Astrocyte (in vitro differentiated cells and primary cell): ENCODE results near the gene OXCT1. TPM values are rescaled to one million over a fixed set of nuclear protein-coding genes. Genes with fewer than 3 reads are reported as not detected.

ENCODE experiments used
- DNase-seq: peaks from one replicate; pipeline ENCODE4 v3.0.0-alpha.2; 2010; ENCODE audit warnings: low read depth
- FAIRE-seq: peaks from 2 replicates; lab custom pipeline; 2011; peaks lifted over from hg19 to GRCh38; lab: Jason Lieb, UNC
- H2AFZ ChIP-seq: 2 replicates; pipeline ENCODE4 v1.6.0; 2012; ENCODE audit warnings: low read depth, low read length, inconsistent platforms
- H3K27ac ChIP-seq: 2 replicates; pipeline ENCODE4 v1.5.1; 2011; ENCODE audit warnings: low read depth, low read length, inconsistent platforms
- H3K27me3 ChIP-seq: 2 replicates; pipeline ENCODE4 v1.6.0; 2011; ENCODE audit warnings: low read length, inconsistent platforms; ENCODE audit not compliant: insufficient read depth
- H3K36me3 ChIP-seq: 2 replicates; pipeline ENCODE4 v1.5.1; 2011; ENCODE audit warnings: low read length, inconsistent platforms; ENCODE audit not compliant: insufficient read depth
- H3K4me1 ChIP-seq: 2 replicates; pipeline ENCODE4 v1.5.1; 2011; ENCODE audit warnings: low read length, inconsistent platforms; ENCODE audit not compliant: insufficient read depth
- H3K4me2 ChIP-seq: 2 replicates; pipeline ENCODE4 v1.6.0; 2012; ENCODE audit warnings: low read length, inconsistent platforms
- H3K4me3 ChIP-seq: 2 replicates; pipeline ENCODE4 v1.5.1; 2011; ENCODE audit warnings: low read depth, mild to moderate bottlenecking, low read length, inconsistent platforms; ENCODE audit not compliant: insufficient read depth
- H3K79me2 ChIP-seq: 2 replicates; pipeline ENCODE4 v1.6.0; 2012; ENCODE audit warnings: mild to moderate bottlenecking, low read length, inconsistent platforms; ENCODE audit not compliant: insufficient read depth
- H3K9ac ChIP-seq: 2 replicates; pipeline ENCODE4 v1.6.0; 2012; ENCODE audit warnings: mild to moderate bottlenecking, low read length, inconsistent platforms
- H3K9me3 ChIP-seq: 2 replicates; pipeline ENCODE4 v1.5.1; 2012; ENCODE audit warnings: low read depth, mild to moderate bottlenecking, low read length, inconsistent platforms; ENCODE audit not compliant: insufficient read depth
- H4K20me1 ChIP-seq: 2 replicates; pipeline ENCODE4 v1.6.0; 2012; ENCODE audit warnings: low read length, inconsistent platforms; ENCODE audit not compliant: insufficient read depth
- H3K27ac Mint-ChIP-seq: one replicate; pipeline ENCODE4 v1.8.0; 2021; ENCODE audit warnings: mild to moderate bottlenecking, mixed read lengths; ENCODE audit not compliant: unreplicated experiment
- H3K27me3 Mint-ChIP-seq: one replicate; pipeline ENCODE4 v1.8.0; 2021; ENCODE audit warnings: low read depth, mixed read lengths; ENCODE audit not compliant: unreplicated experiment
- H3K36me3 Mint-ChIP-seq: one replicate; pipeline ENCODE4 v1.8.0; 2021; ENCODE audit warnings: low read depth, mixed read lengths; ENCODE audit not compliant: unreplicated experiment
- H3K4me1 Mint-ChIP-seq: one replicate; pipeline ENCODE4 v1.8.0; 2021; ENCODE audit warnings: low read depth, mixed read lengths; ENCODE audit not compliant: unreplicated experiment
- H3K4me3 Mint-ChIP-seq: one replicate; pipeline ENCODE4 v1.8.0; 2021; ENCODE audit warnings: mild to moderate bottlenecking, moderate library complexity, mixed read lengths; ENCODE audit not compliant: unreplicated experiment
- H3K9me3 Mint-ChIP-seq: one replicate; pipeline ENCODE4 v1.8.0; 2021; ENCODE audit warnings: mild to moderate bottlenecking, mixed read lengths; ENCODE audit not compliant: unreplicated experiment
- EZH2 ChIP-seq: IDR thresholded peaks from 2 replicates; pipeline ENCODE4 v1.6.1; 2012; ENCODE audit warnings: mild to moderate bottlenecking, low read length, inconsistent platforms; ENCODE audit not compliant: insufficient read depth
- total RNA-seq: library from RNA; stranded (reverse); gene quantifications from 2 replicates; pipeline ENCODE4 v1.2.1, GENCODE V29; 2021
- TF ChIP-seq, protein P1 (sequence below): IDR thresholded peaks from 2 replicates; pipeline ENCODE4 v1.5.1; 2011; ENCODE audit warnings: low read depth, mild to moderate bottlenecking, inconsistent platforms, low read length, moderate library complexity; ENCODE audit not compliant: insufficient read depth

Gene OXCT1
- total RNA-seq, 1 donor from 2014 or later, result 24.9 TPM

DNA sequence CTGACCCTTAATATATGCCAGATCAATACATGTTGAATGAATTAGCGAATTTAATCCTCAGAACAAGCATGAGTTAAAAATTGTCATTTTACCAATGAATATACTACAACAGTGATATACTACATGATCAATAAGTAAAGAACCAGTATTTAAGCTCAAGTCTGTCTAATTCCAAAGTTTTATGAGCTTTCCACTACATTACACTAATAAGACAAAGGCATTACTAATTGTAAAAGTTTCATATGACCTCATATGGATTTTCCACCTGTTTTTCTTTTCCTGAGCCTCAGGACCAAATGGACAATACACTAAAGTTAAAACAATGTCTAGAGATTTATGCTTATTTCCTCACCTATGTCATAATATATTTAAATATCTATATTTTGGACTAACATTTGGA lies 80.8 kb downstream of the OXCT1 start:
- Mint-ChIP-seq H3K27me3 (no peaks in the 10 kb centered on the region), H3K27ac (no peak overlapping the region), H3K9me3 (no peaks in the 10 kb centered on the region), H3K36me3 (no peaks in the 10 kb centered on the region), H3K4me1 (peaks cover 52% of the 10 kb centered on the region), H3K4me3 (no peak overlapping the region)
- no peaks in the 10 kb centered on the region for H3K79me2 ChIP-seq
- peak overlapping the region; percentile 73 for H3K27ac ChIP-seq
- H3K36me3 ChIP-seq, result no peaks in the 10 kb centered on the region
- H3K9ac ChIP-seq, result peak overlapping the region; percentile 58
- FAIRE-seq (peak; percentile 20), DNase-seq (no peak)
- TF ChIP-seq, protein P1, sequence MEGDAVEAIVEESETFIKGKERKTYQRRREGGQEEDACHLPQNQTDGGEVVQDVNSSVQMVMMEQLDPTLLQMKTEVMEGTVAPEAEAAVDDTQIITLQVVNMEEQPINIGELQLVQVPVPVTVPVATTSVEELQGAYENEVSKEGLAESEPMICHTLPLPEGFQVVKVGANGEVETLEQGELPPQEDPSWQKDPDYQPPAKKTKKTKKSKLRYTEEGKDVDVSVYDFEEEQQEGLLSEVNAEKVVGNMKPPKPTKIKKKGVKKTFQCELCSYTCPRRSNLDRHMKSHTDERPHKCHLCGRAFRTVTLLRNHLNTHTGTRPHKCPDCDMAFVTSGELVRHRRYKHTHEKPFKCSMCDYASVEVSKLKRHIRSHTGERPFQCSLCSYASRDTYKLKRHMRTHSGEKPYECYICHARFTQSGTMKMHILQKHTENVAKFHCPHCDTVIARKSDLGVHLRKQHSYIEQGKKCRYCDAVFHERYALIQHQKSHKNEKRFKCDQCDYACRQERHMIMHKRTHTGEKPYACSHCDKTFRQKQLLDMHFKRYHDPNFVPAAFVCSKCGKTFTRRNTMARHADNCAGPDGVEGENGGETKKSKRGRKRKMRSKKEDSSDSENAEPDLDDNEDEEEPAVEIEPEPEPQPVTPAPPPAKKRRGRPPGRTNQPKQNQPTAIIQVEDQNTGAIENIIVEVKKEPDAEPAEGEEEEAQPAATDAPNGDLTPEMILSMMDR, result no peak
- no peak for TF ChIP-seq EZH2
- H3K9me3 ChIP-seq, result no peaks in the 10 kb centered on the region
- H3K4me2 ChIP-seq, result peak overlapping the region; percentile 69
- H3K27me3 ChIP-seq, result no peaks in the 10 kb centered on the region
- H2AFZ ChIP-seq, result no peak overlapping the region
- no peaks in the 10 kb centered on the region for H4K20me1 ChIP-seq
- peaks cover 43% of the 10 kb centered on the region for H3K4me1 ChIP-seq
- H3K4me3 ChIP-seq, result peak overlapping the region; percentile 19

DNA sequence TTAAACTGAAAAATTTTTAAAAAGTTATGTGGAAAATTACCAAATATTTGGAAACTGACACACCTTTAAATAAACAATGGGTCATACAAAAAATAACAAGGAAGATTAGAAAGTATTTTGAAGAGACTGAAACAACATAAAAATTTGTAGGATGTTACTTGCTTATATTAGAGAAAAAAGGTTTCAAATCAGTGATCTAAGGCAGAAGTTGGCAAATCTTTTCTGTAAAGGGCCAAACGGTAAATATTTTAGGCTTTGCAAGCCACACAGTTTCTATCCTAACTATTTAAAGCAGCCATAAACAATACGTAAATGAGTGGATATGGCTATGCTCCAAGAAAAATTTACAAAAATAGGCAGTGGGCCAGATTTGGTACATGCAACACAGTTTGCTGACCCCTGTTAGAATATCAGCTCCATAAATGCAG lies 81.3 kb downstream of the OXCT1 start:
- Histone ChIP-seq H3K4me1 (peaks cover 39% of the 10 kb centered on the region), H3K4me2 (peak overlapping the region; percentile 69), H3K9me3 (no peaks in the 10 kb centered on the region), H2AFZ (no peak overlapping the region), H3K27me3 (no peaks in the 10 kb centered on the region), H3K36me3 (no peaks in the 10 kb centered on the region), H4K20me1 (no peaks in the 10 kb centered on the region), H3K4me3 (peak overlapping the region; percentile 19), H3K27ac (peak overlapping the region; percentile 73), H3K9ac (peak overlapping the region; percentile 58), H3K79me2 (no peaks in the 10 kb centered on the region)
- no peaks in the 10 kb centered on the region for H3K9me3 Mint-ChIP-seq
- TF ChIP-seq EZH2, result no peak
- TF ChIP-seq, protein P1, result no peak
- H3K4me1 Mint-ChIP-seq, result peaks cover 48% of the 10 kb centered on the region
- no peaks in the 10 kb centered on the region for H3K27me3 Mint-ChIP-seq
- DNase-seq, result peak; percentile 76
- H3K27ac Mint-ChIP-seq, result no peak overlapping the region
- H3K4me3 Mint-ChIP-seq, result no peak overlapping the region
- H3K36me3 Mint-ChIP-seq, result no peaks in the 10 kb centered on the region
- no peak for FAIRE-seq

DNA sequence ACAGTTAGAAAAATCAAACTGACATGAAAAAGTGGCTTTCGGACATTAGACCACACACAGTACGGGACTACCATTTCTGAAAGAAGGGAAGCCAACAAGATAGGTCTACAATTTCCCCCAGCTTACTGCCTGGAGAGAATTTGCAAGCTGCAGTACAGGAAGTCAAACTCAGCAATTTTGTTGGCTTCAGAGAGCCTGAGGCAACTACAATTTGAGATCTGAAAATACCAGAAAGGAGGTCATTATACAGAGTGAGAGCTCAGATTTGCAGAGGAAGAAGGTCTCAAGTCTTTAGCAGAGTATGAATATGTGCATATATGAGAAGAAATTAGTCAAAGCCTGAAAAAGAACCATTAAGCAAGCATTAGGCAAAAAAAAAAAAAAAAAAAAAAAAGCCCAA lies 83.0 kb downstream of the OXCT1 start:
- no peak for FAIRE-seq
- Mint-ChIP-seq H3K36me3 (no peaks in the 10 kb centered on the region), H3K4me1 (peaks cover 38% of the 10 kb centered on the region), H3K4me3 (no peak overlapping the region), H3K27me3 (no peaks in the 10 kb centered on the region), H3K27ac (peak overlapping the region; percentile 35), H3K9me3 (no peaks in the 10 kb centered on the region)
- DNase-seq, result no peak
- Histone ChIP-seq H4K20me1 (no peaks in the 10 kb centered on the region), H3K9me3 (no peaks in the 10 kb centered on the region), H3K9ac (no peak overlapping the region), H2AFZ (no peak overlapping the region), H3K4me1 (peaks cover 23% of the 10 kb centered on the region), H3K79me2 (no peaks in the 10 kb centered on the region), H3K27ac (no peak overlapping the region), H3K4me3 (no peak overlapping the region), H3K4me2 (no peak overlapping the region), H3K36me3 (no peaks in the 10 kb centered on the region), H3K27me3 (no peaks in the 10 kb centered on the region)
- TF ChIP-seq, protein P1, result no peak
- no peak for TF ChIP-seq EZH2
